ENCODE data around the gene OR2H2.

Gene OR2H2

DNA sequence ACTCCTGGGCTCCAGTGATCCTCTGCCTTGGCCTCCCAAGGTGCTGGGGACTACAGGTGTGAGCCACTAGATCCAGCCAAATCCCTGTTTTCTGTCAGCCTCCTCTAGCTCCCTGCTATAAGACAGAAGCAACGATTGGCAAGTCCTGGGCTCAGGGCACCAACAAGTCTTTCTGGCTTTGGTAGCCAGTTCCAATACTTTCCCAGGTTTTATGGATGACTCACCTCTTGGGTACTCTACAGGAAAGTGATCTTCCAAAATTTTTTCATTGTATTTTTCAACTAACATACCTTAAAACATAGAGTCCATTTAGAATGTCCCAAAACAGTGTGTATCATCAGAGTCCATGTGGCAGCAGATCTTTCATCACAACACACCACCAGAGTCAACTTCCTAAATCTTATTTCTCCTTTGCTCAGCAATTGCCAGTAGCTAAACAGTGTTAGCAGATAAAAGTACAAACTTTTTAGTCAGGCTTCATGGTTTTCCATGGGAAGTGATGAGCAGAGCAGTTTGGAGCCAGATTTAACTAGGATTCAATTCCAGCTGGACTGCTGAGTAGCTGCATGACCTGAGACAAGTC is 34.7 kb downstream of the OR2H2 start:
- ATAC-seq, result no peak
- no peak for TF ChIP-seq PPARA (CRISPR knock-in tag; IDR thresholded peaks at IDR 0.05; ENCODE audit: borderline replicate concordance)

DNA sequence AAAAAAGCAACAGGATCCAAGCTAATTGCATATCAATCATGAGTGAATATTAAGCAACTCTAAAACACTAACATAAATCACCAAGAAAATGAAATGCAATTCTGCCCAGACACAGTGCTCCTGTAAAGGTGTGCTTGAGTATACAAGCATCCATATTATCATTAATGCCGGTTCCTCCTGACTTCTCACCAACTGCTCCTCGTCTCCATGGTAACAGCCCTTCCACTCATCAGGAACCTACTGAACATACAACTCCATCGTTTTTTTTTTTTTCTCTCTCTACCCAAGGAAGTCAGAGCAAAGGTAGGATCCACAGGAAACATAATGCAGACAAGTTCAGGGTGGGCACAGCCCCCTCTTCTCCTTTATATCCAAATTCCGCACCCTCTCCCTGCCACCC is 35.7 kb downstream of the OR2H2 start:
- TF ChIP-seq GLIS3 (CRISPR knock-in tag; IDR thresholded peaks at IDR 0.05) (no peak), ZC3H10 (CRISPR knock-in tag; IDR thresholded peaks at IDR 0.05) (no peak), OSR1 (CRISPR knock-in tag; IDR thresholded peaks at IDR 0.05) (no peak), BACH2 (CRISPR knock-in tag; IDR thresholded peaks at IDR 0.05; ENCODE audit: borderline replicate concordance) (no peak), SNAI2 (CRISPR knock-in tag; IDR thresholded peaks at IDR 0.05) (no peak), RARB (CRISPR knock-in tag; IDR thresholded peaks at IDR 0.05) (no peak), PPARA (CRISPR knock-in tag; IDR thresholded peaks at IDR 0.05; ENCODE audit: borderline replicate concordance) (no peak)
- TF ChIP-seq, protein P1, sequence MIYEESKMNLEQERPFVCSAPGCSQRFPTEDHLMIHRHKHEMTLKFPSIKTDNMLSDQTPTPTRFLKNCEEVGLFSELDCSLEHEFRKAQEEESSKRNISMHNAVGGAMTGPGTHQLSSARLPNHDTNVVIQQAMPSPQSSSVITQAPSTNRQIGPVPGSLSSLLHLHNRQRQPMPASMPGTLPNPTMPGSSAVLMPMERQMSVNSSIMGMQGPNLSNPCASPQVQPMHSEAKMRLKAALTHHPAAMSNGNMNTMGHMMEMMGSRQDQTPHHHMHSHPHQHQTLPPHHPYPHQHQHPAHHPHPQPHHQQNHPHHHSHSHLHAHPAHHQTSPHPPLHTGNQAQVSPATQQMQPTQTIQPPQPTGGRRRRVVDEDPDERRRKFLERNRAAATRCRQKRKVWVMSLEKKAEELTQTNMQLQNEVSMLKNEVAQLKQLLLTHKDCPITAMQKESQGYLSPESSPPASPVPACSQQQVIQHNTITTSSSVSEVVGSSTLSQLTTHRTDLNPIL (CRISPR knock-in tag; IDR thresholded peaks at IDR 0.05; ENCODE audit: low read depth), result no peak
- ATAC-seq, result no peak

DNA sequence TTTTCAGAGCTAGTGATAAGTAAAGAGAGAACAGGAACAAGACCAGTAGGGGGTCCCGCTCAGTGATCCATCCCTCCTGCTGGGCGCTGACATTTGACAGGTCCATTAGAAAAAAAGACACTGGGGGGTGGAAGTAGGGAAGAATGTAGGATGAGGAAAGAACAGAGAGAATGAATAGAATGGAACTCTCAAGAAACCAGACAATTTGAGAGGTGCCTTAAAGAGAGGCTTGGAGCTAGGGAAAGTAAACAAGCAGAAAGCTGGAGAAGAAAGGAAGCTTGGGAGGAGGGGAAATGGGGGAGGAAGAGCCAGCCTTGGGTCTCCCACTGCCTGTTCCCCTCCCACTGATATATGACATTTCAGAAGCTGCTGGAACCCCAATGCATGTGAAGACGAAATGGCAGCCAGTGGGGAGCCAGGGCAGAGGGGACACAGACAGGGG is 39.6 kb downstream of the OR2H2 start:
- TF ChIP-seq, protein P2, sequence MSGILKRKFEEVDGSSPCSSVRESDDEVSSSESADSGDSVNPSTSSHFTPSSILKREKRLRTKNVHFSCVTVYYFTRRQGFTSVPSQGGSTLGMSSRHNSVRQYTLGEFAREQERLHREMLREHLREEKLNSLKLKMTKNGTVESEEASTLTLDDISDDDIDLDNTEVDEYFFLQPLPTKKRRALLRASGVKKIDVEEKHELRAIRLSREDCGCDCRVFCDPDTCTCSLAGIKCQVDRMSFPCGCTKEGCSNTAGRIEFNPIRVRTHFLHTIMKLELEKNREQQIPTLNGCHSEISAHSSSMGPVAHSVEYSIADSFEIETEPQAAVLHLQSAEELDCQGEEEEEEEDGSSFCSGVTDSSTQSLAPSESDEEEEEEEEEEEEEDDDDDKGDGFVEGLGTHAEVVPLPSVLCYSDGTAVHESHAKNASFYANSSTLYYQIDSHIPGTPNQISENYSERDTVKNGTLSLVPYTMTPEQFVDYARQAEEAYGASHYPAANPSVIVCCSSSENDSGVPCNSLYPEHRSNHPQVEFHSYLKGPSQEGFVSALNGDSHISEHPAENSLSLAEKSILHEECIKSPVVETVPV (CRISPR knock-in tag; IDR thresholded peaks at IDR 0.05), result no peak
- TF ChIP-seq OSR1 (CRISPR knock-in tag; IDR thresholded peaks at IDR 0.05) (no peak), SNAI2 (CRISPR knock-in tag; IDR thresholded peaks at IDR 0.05) (no peak)
- no peak for ATAC-seq

DNA sequence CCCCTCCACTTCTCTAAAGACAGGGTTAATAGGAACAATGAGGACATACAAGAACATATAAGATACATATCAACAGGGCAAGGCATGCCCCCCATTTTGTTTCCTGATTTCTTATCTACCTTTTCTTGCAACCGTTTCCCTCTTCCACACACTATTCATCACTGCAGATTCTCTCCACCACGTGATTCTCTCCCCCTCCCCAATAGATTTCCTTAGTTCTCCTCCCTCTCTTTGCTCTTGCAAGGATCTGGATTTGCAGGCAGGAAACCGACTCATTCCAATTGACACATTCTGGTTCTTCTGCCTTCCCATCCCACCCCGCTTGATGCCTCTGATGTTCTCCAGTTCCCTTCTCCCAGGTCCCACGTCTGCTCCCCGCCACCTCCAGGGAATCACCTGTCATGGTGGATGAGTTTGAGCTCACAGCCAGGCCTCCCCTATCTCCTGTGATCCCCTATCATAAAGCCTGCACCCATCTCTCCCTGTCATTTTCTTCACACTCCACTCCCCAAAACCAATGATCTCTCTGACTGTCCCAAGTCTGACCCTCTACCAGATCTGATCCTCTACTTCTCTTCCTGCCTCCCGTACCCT is 40.5 kb downstream of the OR2H2 start:
- TF ChIP-seq ARNTL (CRISPR knock-in tag; IDR thresholded peaks at IDR 0.05; ENCODE audit: borderline replicate concordance, low read depth), result no peak
- TF ChIP-seq PPARA (CRISPR knock-in tag; IDR thresholded peaks at IDR 0.05; ENCODE audit: borderline replicate concordance), result no peak
- no peak for TF ChIP-seq ESRRG (CRISPR knock-in tag; IDR thresholded peaks at IDR 0.05)
- TF ChIP-seq TOX (CRISPR knock-in tag; IDR thresholded peaks at IDR 0.05; ENCODE audit: borderline replicate concordance), result no peak
- TF ChIP-seq ZNF70 (CRISPR knock-in tag; IDR thresholded peaks at IDR 0.05), result no peak
- no peak for TF ChIP-seq ZNF8 (CRISPR knock-in tag; IDR thresholded peaks at IDR 0.05)
- TF ChIP-seq, protein P2 (CRISPR knock-in tag; IDR thresholded peaks at IDR 0.05), result no peak
- TF ChIP-seq CSDC2 (CRISPR knock-in tag; IDR thresholded peaks at IDR 0.05), result no peak
- no peak for TF ChIP-seq RARB (CRISPR knock-in tag; IDR thresholded peaks at IDR 0.05)
- TF ChIP-seq, protein P1 (CRISPR knock-in tag; IDR thresholded peaks at IDR 0.05; ENCODE audit: low read depth), result no peak
- TF ChIP-seq ZFP3 (CRISPR knock-in tag; IDR thresholded peaks at IDR 0.05), result no peak
- no peak for TF ChIP-seq ZNF565 (CRISPR knock-in tag; conservative IDR thresholded peaks at IDR 0.05; ENCODE audit: low read depth)
- no peak for TF ChIP-seq ZFP30 (CRISPR knock-in tag; IDR thresholded peaks at IDR 0.05)
- no peak for ATAC-seq

DNA sequence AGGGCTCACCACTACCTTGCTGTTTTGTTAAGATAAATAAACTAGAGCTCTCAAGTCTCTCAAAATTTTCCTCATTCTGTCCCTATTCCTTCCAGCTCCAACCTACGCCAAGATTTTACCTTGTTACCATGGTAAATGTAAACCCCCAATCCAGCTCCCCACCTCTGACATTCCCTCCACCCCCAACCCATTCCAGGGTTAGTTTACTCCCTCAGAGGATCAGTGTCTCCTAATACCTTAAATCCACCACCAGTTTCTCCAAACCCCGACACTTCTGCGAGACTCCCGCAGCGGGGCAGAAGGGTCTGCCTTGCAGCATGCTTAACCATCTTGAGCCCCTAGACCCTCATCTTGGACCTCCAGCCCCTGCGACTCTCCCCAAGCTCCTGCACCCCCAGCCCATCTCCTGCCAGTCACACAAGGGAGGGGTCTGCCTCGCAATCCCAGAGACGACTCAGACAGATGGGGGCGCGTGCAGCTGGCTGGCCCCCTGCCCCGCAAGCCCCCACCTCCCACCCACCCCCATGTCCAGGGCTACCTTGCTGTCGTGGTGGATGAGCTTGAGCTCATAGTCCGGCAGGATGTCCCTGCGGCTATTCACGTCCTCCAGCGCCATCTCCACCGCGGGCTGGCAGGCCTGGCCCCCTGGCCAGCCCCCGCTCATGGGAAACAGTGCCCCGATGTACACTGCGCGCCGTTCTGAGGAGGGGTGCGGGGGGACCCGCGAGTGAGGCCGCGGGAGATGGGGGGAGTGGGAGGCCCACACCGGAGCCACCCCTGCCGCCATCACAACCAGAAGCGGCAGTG is 42.2 kb downstream of the OR2H2 start:
- TF ChIP-seq RARB (CRISPR knock-in tag; IDR thresholded peaks at IDR 0.05) (no peak), ISL1 (CRISPR knock-in tag; IDR thresholded peaks at IDR 0.05) (no peak), TCF4 (CRISPR knock-in tag; IDR thresholded peaks at IDR 0.05; ENCODE audit: borderline replicate concordance) (no peak), OSR1 (CRISPR knock-in tag; IDR thresholded peaks at IDR 0.05) (no peak), ZNF565 (CRISPR knock-in tag; conservative IDR thresholded peaks at IDR 0.05; ENCODE audit: low read depth) (no peak), ZNF70 (CRISPR knock-in tag; IDR thresholded peaks at IDR 0.05) (no peak), BACH2 (CRISPR knock-in tag; IDR thresholded peaks at IDR 0.05; ENCODE audit: borderline replicate concordance) (no peak), PPARA (CRISPR knock-in tag; IDR thresholded peaks at IDR 0.05; ENCODE audit: borderline replicate concordance) (no peak), SNAI2 (CRISPR knock-in tag; IDR thresholded peaks at IDR 0.05) (no peak), ARNTL (CRISPR knock-in tag; IDR thresholded peaks at IDR 0.05; ENCODE audit: borderline replicate concordance, low read depth) (no peak), ZFP3 (CRISPR knock-in tag; IDR thresholded peaks at IDR 0.05) (no peak), ZNF8 (CRISPR knock-in tag; IDR thresholded peaks at IDR 0.05) (no peak), ESRRG (CRISPR knock-in tag; IDR thresholded peaks at IDR 0.05) (no peak)
- TF ChIP-seq, protein P3, sequence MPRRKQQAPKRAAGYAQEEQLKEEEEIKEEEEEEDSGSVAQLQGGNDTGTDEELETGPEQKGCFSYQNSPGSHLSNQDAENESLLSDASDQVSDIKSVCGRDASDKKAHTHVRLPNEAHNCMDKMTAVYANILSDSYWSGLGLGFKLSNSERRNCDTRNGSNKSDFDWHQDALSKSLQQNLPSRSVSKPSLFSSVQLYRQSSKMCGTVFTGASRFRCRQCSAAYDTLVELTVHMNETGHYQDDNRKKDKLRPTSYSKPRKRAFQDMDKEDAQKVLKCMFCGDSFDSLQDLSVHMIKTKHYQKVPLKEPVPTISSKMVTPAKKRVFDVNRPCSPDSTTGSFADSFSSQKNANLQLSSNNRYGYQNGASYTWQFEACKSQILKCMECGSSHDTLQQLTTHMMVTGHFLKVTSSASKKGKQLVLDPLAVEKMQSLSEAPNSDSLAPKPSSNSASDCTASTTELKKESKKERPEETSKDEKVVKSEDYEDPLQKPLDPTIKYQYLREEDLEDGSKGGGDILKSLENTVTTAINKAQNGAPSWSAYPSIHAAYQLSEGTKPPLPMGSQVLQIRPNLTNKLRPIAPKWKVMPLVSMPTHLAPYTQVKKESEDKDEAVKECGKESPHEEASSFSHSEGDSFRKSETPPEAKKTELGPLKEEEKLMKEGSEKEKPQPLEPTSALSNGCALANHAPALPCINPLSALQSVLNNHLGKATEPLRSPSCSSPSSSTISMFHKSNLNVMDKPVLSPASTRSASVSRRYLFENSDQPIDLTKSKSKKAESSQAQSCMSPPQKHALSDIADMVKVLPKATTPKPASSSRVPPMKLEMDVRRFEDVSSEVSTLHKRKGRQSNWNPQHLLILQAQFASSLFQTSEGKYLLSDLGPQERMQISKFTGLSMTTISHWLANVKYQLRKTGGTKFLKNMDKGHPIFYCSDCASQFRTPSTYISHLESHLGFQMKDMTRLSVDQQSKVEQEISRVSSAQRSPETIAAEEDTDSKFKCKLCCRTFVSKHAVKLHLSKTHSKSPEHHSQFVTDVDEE (CRISPR knock-in tag; IDR thresholded peaks at IDR 0.05), result no peak
- TF ChIP-seq, protein P2 (CRISPR knock-in tag; IDR thresholded peaks at IDR 0.05), result no peak
- ATAC-seq, result no peak
